Left ventricle myocardium inferior (tissue), 1 donor: Measurements from ENCODE around the gene OR56A5. TPM values are rescaled to one million over a fixed set of nuclear protein-coding genes. Genes with fewer than 3 reads are reported as not detected.

Source experiments
- DNase-seq: peaks from one replicate; pipeline ENCODE4 v3.0.0-alpha.2; 2020
- H3K27ac ChIP-seq: fragments of 200-600 bp; replicated peaks from 2 replicates; pipeline ENCODE4 v1.8.0; 2021
- H3K27me3 ChIP-seq: fragments of 200-600 bp; 2 replicates; pipeline ENCODE4 v1.8.0; 2021; ENCODE audit warnings: low read depth
- H3K36me3 ChIP-seq: fragments of 200-600 bp; 2 replicates; pipeline ENCODE4 v1.8.0; 2021
- H3K4me1 ChIP-seq: fragments of 200-600 bp; 2 replicates; pipeline ENCODE4 v1.8.0; 2021
- H3K4me3 ChIP-seq: fragments of 200-600 bp; 2 replicates; pipeline ENCODE4 v1.8.0; 2021; ENCODE audit warnings: mild to moderate bottlenecking, moderate library complexity
- H3K9me3 ChIP-seq: fragments of 200-600 bp; replicated peaks from 2 replicates; pipeline ENCODE4 v1.8.0; 2021
- CTCF ChIP-seq: fragments of 200-600 bp; IDR thresholded peaks from 2 replicates; pipeline ENCODE4 v1.8.0; 2021; ENCODE audit warnings: antibody characterized with exemption, mild to moderate bottlenecking, borderline replicate concordance
- intact Hi-C: fragments of 100-400 bp; cut with micrococcal nuclease; formaldehyde crosslinking; loops from one replicate; pipeline ENCODE4 v1.11.0; 2022
- total RNA-seq: library from RNA; stranded (reverse); fragmentation: NEBNext Ultra II Directional; extraction: Animal tissue kit (Norgen Biotek cat#: 25700); gene quantifications from one replicate; pipeline ENCODE4 v1.2.1, GENCODE V29; 2021
- donor health status: DM: no; HTN: yes; CAD: no; lungs with severe emphysema.

OR56A5 gene
- total RNA-seq, 1 donor from 2014 or later = not detected

- intact Hi-C loops = no loop called here
- peaks cover 70% of the 10 kb centered on the region for H3K9me3 ChIP-seq
- no peak for DNase-seq
- no peak for TF ChIP-seq CTCF
- no peaks in the 10 kb centered on the region for H3K27me3 ChIP-seq
- H3K4me1 ChIP-seq = no peaks in the 10 kb centered on the region
- no peak overlapping the region for H3K27ac ChIP-seq
- no peaks in the 10 kb centered on the region for H3K36me3 ChIP-seq
- no peak overlapping the region for H3K4me3 ChIP-seq
Observed at GRCh38 chr11:5928811-5929210, 39.5 kb downstream of the OR56A5 start.

- no peak for TF ChIP-seq CTCF
- DNase-seq = no peak
- no peaks in the 10 kb centered on the region for H3K36me3 ChIP-seq
- no peak overlapping the region for H3K4me3 ChIP-seq
- H3K27me3 ChIP-seq = no peaks in the 10 kb centered on the region
- H3K4me1 ChIP-seq = no peaks in the 10 kb centered on the region
- intact Hi-C loops = no loop called here
- no peak overlapping the region for H3K27ac ChIP-seq
- H3K9me3 ChIP-seq = peaks cover 75% of the 10 kb centered on the region
Observed at GRCh38 chr11:5928271-5928670, 40.0 kb downstream of the OR56A5 start.

GRCh38 chr11:5923794-5924193 lies 44.5 kb downstream of the OR56A5 start:
- intact Hi-C loops = no loop called here
- no peaks in the 10 kb centered on the region for H3K36me3 ChIP-seq
- peaks cover 64% of the 10 kb centered on the region for H3K9me3 ChIP-seq
- no peak for TF ChIP-seq CTCF
- no peaks in the 10 kb centered on the region for H3K4me1 ChIP-seq
- H3K4me3 ChIP-seq = no peak overlapping the region
- no peak overlapping the region for H3K27ac ChIP-seq
- no peaks in the 10 kb centered on the region for H3K27me3 ChIP-seq
- no peak for DNase-seq

GRCh38 chr11:5923427-5923776 lies 44.9 kb downstream of the OR56A5 start:
- H3K27me3 ChIP-seq = no peaks in the 10 kb centered on the region
- peaks cover 60% of the 10 kb centered on the region for H3K9me3 ChIP-seq
- intact Hi-C loops = no loop called here
- no peak overlapping the region for H3K4me3 ChIP-seq
- no peak for DNase-seq
- no peak overlapping the region for H3K27ac ChIP-seq
- no peaks in the 10 kb centered on the region for H3K36me3 ChIP-seq
- TF ChIP-seq CTCF = no peak
- H3K4me1 ChIP-seq = no peaks in the 10 kb centered on the region

- Histone ChIP-seq H3K4me3 (no peak overlapping the region), H3K9me3 (peaks cover 55% of the 10 kb centered on the region), H3K27me3 (no peaks in the 10 kb centered on the region), H3K27ac (no peak overlapping the region), H3K4me1 (no peaks in the 10 kb centered on the region), H3K36me3 (no peaks in the 10 kb centered on the region)
- no peak for TF ChIP-seq CTCF
- intact Hi-C loops = no loop called here
- DNase-seq = no peak
Observed at GRCh38 chr11:5922749-5923426, 45.4 kb downstream of the OR56A5 start.

Other genes starting within 250 kb of the OR56A5 start
- gene OR56B1, start 232.0 kb downstream of the OR56A5 start, total RNA-seq = not detected
- gene OR52N4, start 214.3 kb downstream of the OR56A5 start, total RNA-seq = not detected
- gene OR52N5, start 185.1 kb downstream of the OR56A5 start, total RNA-seq = not detected
- gene OR52N1, start 177.2 kb downstream of the OR56A5 start, total RNA-seq = not detected
- not detected for gene OR52N2, start 159.6 kb downstream of the OR56A5 start, total RNA-seq
- gene OR52E6, start 126.6 kb downstream of the OR56A5 start, total RNA-seq = not detected
- gene OR52E8, start 110.8 kb downstream of the OR56A5 start, total RNA-seq = not detected
- gene OR52E4, start 87.9 kb downstream of the OR56A5 start, total RNA-seq = not detected
- not detected for gene OR52E5, start 75.3 kb downstream of the OR56A5 start, total RNA-seq
- not detected for gene OR56A3, start 26.2 kb downstream of the OR56A5 start, total RNA-seq
- gene OR52L1, start 18.5 kb upstream of the OR56A5 start, total RNA-seq = not detected
- not detected for gene OR56A4, start 38.5 kb upstream of the OR56A5 start, total RNA-seq
- not detected for gene OR56A1, start 62.3 kb upstream of the OR56A5 start, total RNA-seq
- not detected for gene OR56B4, start 139.2 kb upstream of the OR56A5 start, total RNA-seq
- gene OR52B2, start 201.8 kb upstream of the OR56A5 start, total RNA-seq = not detected
- not detected for gene OR52W1, start 230.7 kb upstream of the OR56A5 start, total RNA-seq
- gene C11orf42, start 237.1 kb upstream of the OR56A5 start, total RNA-seq = not detected